ENCODE results near the gene SEZ6.

- no peak for TF ChIP-seq GATA3 (IDR thresholded peaks at IDR 0.05; ENCODE audit: low read depth, low read length)
- TF ChIP-seq GATA2 (IDR thresholded peaks at IDR 0.05; ENCODE audit: low read depth, low read length): no peak
Observed at GRCh38 chr17:28937044-28937729, 68.6 kb downstream of the SEZ6 start.

Data from SH-SY5Y (cell line).